Raji (cell line): ENCODE measurements around the gene HCN1.

Experiments
- POLR2A ChIP-seq: IDR thresholded peaks from 2 replicates; pipeline ENCODE4 v1.6.1; 2011; ENCODE audit warnings: low read depth, low read length, control low read depth; ENCODE audit not compliant: insufficient read depth

The HCN1 gene

DNA sequence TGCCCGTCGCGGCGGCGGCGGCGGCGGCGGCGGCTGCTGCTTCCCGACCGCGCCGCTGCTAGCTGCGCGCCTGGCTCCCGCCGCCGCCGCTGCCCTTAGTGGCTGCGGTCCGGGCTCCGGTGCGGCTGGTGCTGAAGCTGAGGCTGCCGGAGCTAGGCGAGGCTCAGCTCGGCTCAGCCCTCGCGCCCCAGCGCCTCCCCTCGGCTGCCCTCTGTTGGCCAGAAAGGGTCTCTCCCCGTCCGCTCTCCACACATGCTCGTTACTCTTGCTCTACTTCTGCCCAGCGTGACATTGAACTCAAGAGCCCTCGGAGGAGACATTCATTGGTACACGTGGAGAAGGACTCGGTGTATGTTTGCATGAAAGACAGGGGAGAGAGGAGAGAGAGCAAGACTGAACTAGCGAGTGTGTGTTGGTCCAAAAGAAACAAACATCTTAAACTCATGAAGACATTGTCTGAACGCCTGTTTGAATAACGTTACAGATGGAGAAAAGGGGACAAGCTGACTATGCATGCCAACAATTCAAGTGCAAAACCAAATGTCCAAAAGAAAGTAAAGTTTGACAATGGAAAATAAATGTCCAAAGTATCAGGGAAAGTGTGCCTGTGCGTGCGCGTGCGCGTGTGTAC, at the start of gene HCN1:
TSS of gene HCN1 (minus strand) at position 175 of the 631 bp plus-strand sequence.
- TF ChIP-seq POLR2A = no peak

DNA sequence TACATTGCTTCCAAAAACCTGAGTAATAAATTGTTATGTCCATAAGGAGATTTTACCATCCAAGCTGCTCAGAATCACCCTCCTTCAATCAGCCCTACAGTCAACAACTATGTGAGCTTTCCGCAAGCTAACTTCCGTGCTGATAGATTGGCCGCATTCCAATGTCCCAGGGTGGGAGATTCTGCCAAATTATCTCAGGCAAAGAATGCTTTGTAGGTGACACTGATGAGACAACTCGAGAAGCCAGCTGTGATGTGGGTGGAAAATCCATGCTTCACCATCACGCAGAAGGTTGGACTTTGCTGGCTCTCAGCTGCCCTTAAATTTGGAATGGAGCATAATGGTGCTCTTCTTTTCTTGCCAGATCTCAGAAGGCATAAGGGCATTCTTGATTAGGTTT, 44.9 kb upstream of the HCN1 start:
- TF ChIP-seq POLR2A = no peak

DNA sequence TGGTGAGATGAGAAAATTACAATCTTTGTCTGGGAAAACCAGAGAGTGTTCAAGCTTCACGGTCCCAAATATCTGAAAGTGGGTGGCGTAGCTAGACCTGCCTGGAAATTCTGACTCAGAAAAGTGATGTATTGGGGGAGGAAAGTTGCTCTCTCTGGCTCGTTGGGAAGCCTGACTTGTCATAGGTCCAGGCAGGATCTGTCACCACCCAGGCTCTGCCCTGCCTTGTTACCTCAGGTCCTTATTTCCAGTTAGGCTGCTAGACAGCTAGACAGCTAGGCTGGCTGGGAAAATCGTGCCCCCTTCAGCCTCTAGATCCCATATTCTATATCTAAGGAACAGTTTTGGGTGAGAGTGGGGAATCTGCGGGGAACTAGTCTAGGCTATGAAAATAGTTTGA, 41.0 kb upstream of the HCN1 start:
- TF ChIP-seq POLR2A = no peak

DNA sequence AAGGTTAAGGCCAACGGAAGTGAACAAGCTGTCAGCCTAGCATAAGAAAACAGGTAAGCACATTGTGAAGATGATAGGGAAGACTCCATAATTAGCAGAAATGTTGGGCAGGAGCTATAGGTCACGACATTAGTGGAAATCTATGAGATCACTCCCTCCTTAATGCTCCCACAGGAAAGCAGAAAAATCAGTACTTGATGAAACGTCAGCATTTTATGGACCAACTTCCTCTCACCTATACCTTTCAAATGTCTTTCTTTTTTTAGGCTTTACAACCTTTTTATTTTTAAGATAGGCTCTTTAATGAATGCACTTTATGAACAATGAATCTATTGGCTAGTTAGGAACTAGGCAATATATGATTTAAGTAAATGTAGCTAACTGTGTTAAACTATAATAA, 29.4 kb upstream of the HCN1 start:
- TF ChIP-seq POLR2A = no peak

DNA sequence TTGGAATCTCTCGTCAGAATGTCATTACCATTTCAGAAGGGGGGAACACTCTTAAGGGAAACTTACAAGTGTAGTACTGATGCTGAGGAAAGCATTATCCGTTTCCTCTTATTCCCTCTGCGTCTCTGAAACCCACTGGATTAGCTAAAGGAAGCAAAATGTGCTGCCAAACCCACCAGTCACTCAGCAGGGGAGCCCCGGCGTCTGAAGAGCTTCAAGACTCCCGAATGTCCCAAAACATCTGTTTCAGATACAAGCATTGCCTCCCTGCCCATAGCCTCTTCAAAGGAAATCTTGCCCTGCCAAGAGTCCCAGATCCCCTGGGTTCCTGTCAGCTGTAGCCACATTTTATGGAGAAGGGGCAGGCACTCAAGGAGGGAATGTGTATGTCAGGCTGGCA, 1.0 kb upstream of the HCN1 start:
- no peak for TF ChIP-seq POLR2A

DNA sequence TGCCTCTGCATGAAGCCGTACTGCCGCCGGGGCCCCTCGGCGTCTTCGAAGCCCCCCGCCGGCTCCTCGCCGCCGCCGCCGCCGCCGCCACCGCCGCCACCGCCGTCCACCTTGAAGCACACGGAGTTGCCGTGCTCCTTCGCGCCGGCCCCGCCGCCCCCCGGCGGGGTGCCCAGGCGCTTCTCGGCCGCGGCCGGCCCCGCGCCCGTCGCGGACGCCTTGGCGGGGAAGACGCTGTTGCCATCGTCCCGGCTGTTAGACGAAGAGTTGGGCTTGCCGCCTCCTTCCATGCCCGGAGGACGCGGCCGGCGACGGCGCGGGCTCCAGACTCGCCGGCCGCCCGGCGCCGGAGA, 400 bp downstream of the HCN1 start:
- no peak for TF ChIP-seq POLR2A

DNA sequence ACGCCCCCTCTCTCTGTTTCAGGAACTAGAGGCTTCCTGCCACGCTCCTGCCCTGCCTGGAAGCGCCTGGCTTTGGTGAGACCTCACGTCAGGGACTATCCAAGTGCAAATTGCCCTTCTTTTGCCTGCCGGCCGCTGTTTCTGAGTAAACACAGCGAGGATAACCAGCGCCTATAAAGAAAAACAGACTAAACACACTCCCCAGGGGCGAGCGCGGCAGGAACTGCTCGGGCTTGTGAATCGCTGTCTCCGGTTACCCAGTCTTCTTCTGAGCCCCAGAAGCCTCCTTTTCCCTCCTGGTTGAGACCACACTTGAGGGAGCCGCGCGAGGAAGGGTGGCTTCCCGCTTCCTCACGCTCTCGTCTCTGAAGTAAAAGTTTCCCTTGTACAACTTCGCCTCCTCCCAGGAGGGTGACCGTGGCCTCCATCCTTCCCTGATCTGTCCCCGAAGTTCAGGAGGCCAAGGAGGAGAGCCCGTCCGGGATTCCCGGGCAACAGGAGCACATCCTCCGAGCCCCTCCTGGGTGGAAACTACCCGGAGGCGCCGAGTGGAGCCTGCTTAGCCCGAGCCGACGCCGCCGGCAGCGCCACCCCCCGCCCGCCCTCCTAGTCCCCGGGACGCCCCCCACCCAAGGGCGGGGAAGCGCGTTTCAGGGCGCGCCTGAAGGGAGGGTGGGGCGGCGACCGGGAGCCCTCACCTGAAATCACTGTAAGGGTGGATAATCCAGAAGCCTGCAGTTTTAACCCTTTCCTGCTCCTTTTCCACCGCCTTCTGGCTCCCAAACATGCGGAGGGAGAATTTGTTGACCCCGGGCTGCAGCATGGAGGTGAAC, 993 bp downstream of the HCN1 start:
- TF ChIP-seq POLR2A = no peak

DNA sequence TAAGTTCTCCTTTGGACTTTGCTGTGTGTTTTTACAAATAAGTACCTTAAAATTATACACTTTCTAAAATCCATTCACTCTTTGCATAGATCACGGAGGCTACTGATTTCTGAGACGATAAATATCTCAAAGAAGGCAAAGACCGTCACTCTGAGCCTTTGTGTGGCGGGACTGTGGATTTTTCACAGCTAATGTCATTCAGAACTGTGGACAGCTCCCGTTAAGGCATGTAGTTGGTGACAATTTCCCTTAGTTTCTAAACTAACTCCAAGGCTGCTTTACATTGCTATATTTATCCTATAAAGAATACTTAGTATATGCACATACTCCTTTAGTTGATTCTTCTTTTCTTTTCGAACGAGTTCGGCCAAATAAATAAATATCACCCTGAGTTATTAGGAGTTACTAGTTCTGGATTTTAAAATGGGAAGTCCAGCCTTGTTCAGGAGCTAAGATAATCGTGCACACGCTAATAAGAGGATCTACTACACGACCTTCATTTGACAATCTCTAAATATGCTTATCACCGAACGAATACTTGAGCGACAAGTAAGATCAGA, 1.8 kb downstream of the HCN1 start:
- no peak for TF ChIP-seq POLR2A

DNA sequence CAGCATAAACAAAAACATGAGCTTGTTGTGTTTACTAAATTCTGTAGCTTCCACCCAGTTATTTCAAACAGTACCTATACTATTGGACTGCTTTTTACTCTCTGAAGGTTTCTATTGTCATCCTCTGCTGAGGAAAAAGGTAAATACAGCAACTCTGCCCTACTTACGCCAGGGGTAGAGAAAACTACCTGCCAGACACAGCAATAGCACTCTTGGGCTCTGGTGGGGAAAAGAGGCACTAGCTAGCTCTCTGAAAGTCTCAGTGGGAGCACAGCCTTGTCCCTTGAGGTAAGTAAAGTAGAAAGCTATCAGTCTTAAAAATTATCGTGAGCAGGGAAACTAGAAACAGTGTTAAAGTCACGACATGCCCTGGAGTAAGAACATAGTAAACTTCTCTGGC, 3.7 kb downstream of the HCN1 start:
- no peak for TF ChIP-seq POLR2A

DNA sequence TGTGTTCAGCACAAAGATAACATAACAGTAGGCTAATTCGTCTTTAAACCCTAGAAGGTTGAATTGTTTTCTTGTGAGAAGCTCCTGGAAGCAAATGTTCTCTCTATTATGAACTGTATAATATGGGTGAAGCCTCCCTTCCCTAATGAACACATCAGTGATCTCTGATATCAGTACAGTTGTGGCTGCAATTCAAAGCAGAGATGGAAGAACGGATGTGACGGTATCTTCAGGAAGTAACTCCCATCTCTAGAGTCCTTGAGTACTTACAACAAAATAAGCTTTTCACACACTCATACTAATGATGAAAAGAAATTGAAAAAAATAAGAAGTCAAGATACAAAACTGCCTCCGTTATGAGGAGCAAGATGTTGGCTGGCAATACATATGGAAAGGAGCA, 4.5 kb downstream of the HCN1 start:
- no peak for TF ChIP-seq POLR2A

DNA sequence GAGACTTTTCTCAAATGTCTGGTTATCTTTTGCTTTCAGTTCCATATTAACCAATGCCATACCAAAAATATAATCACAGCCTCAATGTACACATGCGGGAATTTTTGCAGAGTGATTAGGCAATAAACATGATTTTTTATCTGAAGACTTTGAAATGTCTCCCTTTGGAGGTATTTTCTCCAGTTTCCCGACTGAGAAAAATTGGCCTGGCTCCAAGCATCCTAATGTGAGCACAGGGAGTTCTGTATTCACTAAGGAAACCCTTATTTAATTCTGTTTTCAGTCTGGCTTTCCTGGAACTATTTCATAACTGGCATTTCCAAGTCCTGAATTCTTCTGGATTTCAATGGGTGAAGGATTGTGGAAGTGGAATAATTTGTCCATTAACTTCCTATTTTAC, 8.5 kb downstream of the HCN1 start:
- TF ChIP-seq POLR2A = no peak

DNA sequence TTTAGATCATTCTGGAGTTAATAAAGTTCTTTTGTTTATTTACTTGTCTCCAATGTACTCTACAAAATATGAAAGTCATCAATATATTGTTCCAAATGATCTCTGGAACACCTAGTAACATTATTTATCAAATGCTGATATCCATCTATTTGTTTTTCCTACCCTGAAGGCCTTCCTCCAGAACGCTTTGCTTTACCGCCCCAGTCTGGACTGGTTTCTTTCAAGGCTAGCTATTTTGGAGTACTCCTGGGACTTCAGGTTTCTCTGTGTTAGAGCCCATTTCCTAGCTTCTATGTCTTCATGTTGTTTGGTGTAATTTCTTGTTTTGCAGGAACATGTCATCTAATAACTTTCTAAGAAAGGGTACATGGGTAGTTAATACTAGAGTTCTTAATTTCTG, 9.6 kb downstream of the HCN1 start:
- no peak for TF ChIP-seq POLR2A

DNA sequence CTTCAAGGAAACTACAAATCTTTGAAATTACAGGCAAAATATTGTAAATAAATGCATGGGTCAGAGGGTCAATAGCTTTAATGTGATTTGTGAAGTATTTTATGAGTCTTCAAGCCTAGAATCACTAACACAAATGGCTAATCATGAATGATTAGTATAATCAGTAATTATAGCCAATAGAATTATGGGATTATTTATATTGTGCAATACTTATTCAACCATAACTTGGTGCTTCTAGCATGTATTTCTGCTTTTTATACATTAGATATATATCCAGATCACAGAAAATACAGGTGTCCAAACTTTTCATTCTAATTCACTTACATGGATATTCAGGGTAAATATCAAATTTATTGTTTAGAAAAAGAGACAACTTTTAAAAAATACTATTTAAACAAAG, 12.1 kb downstream of the HCN1 start:
- TF ChIP-seq POLR2A = no peak

DNA sequence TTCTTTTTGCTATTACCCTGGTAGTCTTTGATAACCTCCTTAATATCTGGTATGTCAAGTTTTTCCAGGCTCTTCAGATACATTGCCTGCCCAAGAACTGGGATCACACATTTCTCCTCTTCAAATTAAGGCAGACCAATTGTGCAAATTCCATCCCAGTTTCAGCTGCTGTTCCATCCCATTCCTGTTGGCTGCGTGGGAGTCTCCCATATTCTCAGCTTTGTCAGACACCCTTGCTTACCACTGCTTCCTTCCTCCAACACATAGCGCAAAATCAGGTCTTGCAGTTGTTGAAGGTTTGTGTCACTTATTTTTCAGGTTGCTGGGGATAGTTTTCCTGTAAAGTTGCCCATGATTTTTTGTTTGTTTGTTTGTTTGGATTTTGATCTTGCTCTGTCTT, 15.2 kb downstream of the HCN1 start:
- no peak for TF ChIP-seq POLR2A

DNA sequence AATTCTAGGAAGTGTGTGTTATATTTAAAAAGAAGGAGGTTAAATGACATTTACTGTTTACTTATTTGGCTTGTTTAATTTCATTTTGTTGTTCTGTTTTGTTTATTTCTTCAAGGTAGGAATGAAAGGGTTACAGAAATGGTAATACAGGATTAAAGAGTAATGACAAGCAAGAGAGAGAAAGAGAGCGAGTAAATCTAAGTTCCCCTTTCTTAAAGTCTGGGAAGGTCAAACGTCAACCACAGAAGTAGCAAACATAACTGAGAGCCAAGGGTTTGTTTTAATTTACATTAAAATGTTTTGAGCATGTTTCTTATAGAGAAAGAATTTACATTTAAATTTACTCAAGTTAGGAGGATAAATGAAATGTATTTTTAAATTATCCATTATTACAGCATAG, 18.7 kb downstream of the HCN1 start:
- TF ChIP-seq POLR2A = no peak

DNA sequence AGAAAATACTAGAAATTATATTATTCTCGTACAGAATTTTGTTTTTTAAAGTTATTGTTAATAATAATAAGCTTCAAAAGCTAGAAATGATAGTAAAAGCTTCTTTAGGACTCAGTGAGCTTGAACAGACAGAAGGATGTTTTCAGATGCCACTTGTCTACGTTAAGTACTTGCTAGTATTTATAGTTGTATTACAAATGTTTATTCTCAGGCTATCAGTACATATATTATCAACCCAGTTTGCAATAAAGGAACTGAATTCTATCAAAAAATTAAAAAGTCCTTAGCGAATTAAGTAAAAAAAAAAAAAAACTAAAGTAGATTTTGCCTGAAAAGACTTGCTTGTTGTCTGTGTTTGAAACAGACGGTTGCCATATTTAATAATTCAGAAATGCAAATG, 23.9 kb downstream of the HCN1 start:
- TF ChIP-seq POLR2A = no peak
